ENCODE data around the gene U2AF1L4. TPM values are rescaled to one million over a fixed set of nuclear protein-coding genes. Genes with fewer than 3 reads are reported as not detected.

Gene U2AF1L4
- total and polyA plus RNA-seq, 10 of the 15 experiments (the other 5 are each of a cell fraction or from before 2014, with no cell fraction given): 7.9 to 21.6 (median 15.1) TPM

DNA sequence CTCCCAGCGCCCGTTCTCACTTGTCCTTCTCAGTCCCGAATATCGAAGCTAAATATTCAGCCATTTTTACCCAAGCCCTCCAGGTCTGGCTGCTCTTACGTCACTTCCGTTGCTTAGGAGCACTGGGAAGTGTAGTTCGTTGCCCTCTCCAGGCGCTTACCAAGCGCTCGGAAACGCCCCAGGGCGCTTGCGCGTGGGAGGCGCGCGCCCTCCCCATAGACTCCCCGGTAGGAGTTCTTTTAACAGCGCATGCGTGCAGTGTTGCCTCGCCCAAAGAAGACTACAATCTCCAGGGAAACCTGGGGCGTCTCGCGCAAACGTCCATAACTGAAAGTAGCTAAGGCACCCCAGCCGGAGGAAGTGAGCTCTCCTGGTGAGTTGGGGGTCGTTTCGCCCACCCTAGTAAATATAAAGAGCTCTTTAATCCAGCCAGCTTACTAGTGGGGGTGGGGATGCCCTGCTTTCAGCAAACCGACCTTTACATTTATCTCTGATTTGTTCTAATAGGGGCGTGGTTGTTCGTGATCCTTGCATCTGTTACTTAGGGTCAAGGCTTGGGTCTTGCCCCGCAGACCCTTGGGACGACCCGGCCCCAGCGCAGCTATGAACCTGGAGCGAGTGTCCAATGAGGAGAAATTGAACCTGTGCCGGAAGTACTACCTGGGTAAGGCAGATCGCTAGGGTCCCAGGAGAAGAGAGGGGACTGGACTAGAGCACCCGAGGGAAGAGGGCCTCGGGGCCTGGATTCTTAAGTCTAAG is at the start of gene U2AF1L4, which contains the start of gene PSENEN (continued):
- TF ChIP-seq ZNF24 (IDR thresholded peaks at IDR 0.05) (no peak), NFYB (IDR thresholded peaks at IDR 0.05; ENCODE audit: insufficient read depth, low read depth, low read length) (no peak), CHD2 (IDR thresholded peaks at IDR 0.05; ENCODE audit: borderline replicate concordance, low read depth, low read length) (peak; percentile 71; the same call in 1 of the 2 replicates), HCFC1 (IDR thresholded peaks at IDR 0.05; ENCODE audit: low read length) (peak; percentile 93), ASH2L (IDR thresholded peaks at IDR 0.05; ENCODE audit: borderline replicate concordance, low read depth) (no peak), SIN3A (IDR thresholded peaks at IDR 0.05; ENCODE audit: low read depth, low read length) (peak; percentile 95), SPI1 (IDR thresholded peaks at IDR 0.05; ENCODE audit: borderline replicate concordance, insufficient read depth, low read depth, low read length) (peak; percentile 66), WRNIP1 (IDR thresholded peaks at IDR 0.05; ENCODE audit: borderline replicate concordance, low read depth, low read length) (no peak), SREBF2 (IDR thresholded peaks at IDR 0.05; ENCODE audit: low read length) (no peak), BACH1 (IDR thresholded peaks at IDR 0.05; ENCODE audit: borderline replicate concordance) (no peak), GATAD2B (conservative IDR thresholded peaks at IDR 0.05; ENCODE audit: low read depth) (no peak), NBN (IDR thresholded peaks at IDR 0.05) (no peak; the same call in 1 of the 2 replicates), ZNF207 (IDR thresholded peaks at IDR 0.05; ENCODE audit: borderline replicate concordance) (no peak; the same call in 1 of the 2 replicates), SMARCA5 (IDR thresholded peaks at IDR 0.05) (no peak), MEF2A (IDR thresholded peaks at IDR 0.05; ENCODE audit: insufficient read depth, low read depth, low read length) (no peak), RAD51 (IDR thresholded peaks at IDR 0.05) (no peak), EED (IDR thresholded peaks at IDR 0.05; ENCODE audit: low read depth) (no peak), RB1 (IDR thresholded peaks at IDR 0.05; ENCODE audit: borderline replicate concordance) (no peak; the same call in 1 of the 2 replicates)
- TF ChIP-seq, protein P1, sequence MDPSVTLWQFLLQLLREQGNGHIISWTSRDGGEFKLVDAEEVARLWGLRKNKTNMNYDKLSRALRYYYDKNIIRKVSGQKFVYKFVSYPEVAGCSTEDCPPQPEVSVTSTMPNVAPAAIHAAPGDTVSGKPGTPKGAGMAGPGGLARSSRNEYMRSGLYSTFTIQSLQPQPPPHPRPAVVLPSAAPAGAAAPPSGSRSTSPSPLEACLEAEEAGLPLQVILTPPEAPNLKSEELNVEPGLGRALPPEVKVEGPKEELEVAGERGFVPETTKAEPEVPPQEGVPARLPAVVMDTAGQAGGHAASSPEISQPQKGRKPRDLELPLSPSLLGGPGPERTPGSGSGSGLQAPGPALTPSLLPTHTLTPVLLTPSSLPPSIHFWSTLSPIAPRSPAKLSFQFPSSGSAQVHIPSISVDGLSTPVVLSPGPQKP (IDR thresholded peaks at IDR 0.05; ENCODE audit: low read depth, low read length): peak; percentile 78
- TF ChIP-seq, protein P2, sequence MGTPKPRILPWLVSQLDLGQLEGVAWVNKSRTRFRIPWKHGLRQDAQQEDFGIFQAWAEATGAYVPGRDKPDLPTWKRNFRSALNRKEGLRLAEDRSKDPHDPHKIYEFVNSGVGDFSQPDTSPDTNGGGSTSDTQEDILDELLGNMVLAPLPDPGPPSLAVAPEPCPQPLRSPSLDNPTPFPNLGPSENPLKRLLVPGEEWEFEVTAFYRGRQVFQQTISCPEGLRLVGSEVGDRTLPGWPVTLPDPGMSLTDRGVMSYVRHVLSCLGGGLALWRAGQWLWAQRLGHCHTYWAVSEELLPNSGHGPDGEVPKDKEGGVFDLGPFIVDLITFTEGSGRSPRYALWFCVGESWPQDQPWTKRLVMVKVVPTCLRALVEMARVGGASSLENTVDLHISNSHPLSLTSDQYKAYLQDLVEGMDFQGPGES (IDR thresholded peaks at IDR 0.05): no peak
- TF ChIP-seq, protein P3, sequence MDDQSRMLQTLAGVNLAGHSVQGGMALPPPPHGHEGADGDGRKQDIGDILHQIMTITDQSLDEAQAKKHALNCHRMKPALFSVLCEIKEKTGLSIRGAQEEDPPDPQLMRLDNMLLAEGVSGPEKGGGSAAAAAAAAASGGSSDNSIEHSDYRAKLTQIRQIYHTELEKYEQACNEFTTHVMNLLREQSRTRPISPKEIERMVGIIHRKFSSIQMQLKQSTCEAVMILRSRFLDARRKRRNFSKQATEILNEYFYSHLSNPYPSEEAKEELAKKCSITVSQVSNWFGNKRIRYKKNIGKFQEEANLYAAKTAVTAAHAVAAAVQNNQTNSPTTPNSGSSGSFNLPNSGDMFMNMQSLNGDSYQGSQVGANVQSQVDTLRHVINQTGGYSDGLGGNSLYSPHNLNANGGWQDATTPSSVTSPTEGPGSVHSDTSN (IDR thresholded peaks at IDR 0.05; ENCODE audit: insufficient replicate concordance, low read depth, low read length): no peak
- TF ChIP-seq, protein P4, sequence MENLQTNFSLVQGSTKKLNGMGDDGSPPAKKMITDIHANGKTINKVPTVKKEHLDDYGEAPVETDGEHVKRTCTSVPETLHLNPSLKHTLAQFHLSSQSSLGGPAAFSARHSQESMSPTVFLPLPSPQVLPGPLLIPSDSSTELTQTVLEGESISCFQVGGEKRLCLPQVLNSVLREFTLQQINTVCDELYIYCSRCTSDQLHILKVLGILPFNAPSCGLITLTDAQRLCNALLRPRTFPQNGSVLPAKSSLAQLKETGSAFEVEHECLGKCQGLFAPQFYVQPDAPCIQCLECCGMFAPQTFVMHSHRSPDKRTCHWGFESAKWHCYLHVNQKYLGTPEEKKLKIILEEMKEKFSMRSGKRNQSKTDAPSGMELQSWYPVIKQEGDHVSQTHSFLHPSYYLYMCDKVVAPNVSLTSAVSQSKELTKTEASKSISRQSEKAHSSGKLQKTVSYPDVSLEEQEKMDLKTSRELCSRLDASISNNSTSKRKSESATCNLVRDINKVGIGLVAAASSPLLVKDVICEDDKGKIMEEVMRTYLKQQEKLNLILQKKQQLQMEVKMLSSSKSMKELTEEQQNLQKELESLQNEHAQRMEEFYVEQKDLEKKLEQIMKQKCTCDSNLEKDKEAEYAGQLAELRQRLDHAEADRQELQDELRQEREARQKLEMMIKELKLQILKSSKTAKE (IDR thresholded peaks at IDR 0.05; ENCODE audit: low read depth, poor library complexity, severe bottlenecking): no peak
- TF ChIP-seq, protein P5, sequence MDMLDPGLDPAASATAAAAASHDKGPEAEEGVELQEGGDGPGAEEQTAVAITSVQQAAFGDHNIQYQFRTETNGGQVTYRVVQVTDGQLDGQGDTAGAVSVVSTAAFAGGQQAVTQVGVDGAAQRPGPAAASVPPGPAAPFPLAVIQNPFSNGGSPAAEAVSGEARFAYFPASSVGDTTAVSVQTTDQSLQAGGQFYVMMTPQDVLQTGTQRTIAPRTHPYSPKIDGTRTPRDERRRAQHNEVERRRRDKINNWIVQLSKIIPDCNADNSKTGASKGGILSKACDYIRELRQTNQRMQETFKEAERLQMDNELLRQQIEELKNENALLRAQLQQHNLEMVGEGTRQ (IDR thresholded peaks at IDR 0.05; ENCODE audit: borderline replicate concordance, low read depth, low read length): no peak

Measured in GM12878 (cell line).